T-helper 17 cell (primary cell): ENCODE results near the gene ADORA2B. TPM values are rescaled to one million over a fixed set of nuclear protein-coding genes. Genes with fewer than 3 reads are reported as not detected.

Experiments
- ATAC-seq: fragments of 150-1000 bp; cut with Tn5 transposase; 2 replicates; pipeline ENCODE4 v1.10.0; 2021; ENCODE audit warnings: mild to moderate bottlenecking, moderate library complexity
- DNase-seq, 3 donors: peaks; one replicate each; pipeline versions ENCODE4 v3.0.0 to v3.0.0-alpha.2; 2020 to 2021
- H3K9me3 ChIP-seq: one replicate; pipeline ENCODE4 v1.7.0; 2013; ENCODE audit warnings: low read length, mild to moderate bottlenecking; ENCODE audit not compliant: control insufficient read depth, poor library complexity, severe bottlenecking
- H3K27ac Mint-ChIP-seq: one replicate; pipeline ENCODE4 v1.8.0; 2022; ENCODE audit warnings: mild to moderate bottlenecking, moderate library complexity, mixed read lengths
- H3K27me3 Mint-ChIP-seq: one replicate; pipeline ENCODE4 v1.8.0; 2022; ENCODE audit warnings: mixed read lengths
- H3K36me3 Mint-ChIP-seq: one replicate; pipeline ENCODE4 v1.8.0; 2022; ENCODE audit warnings: low read depth, mixed read lengths
- H3K4me1 Mint-ChIP-seq: one replicate; pipeline ENCODE4 v1.8.0; 2022; ENCODE audit warnings: mild to moderate bottlenecking, mixed read lengths
- H3K4me3 Mint-ChIP-seq: one replicate; pipeline ENCODE4 v1.8.0; 2022; ENCODE audit warnings: mild to moderate bottlenecking, moderate library complexity, mixed read lengths
- total RNA-seq, 4 donors: library from RNA in 2 of 4; stranded (reverse) in 2 of 4; gene quantifications; one replicate each; pipeline ENCODE4 v1.2.3 and lab custom pipeline; 2022 to 2026

Gene ADORA2B
- total RNA-seq, 2 donors from 2014 or later = 0.76 TPM; not detected in 1

- H3K4me1 Mint-ChIP-seq = peaks cover 25% of the 10 kb centered on the region
- DNase-seq = no peak
- no peak overlapping the region for H3K4me3 Mint-ChIP-seq
- H3K36me3 Mint-ChIP-seq = peaks cover 8% of the 10 kb centered on the region
- peak overlapping the region; percentile 24 for H3K27ac Mint-ChIP-seq
- H3K27me3 Mint-ChIP-seq = no peaks in the 10 kb centered on the region
- no peak for ATAC-seq
- no peaks in the 10 kb centered on the region for H3K9me3 ChIP-seq
Measured at GRCh38 chr17:15996322-15996721, 51.4 kb downstream of the ADORA2B start.

- Mint-ChIP-seq H3K4me3 (peak overlapping the region; percentile 94), H3K27me3 (no peaks in the 10 kb centered on the region), H3K36me3 (peaks cover 12% of the 10 kb centered on the region), H3K4me1 (peaks cover 31% of the 10 kb centered on the region), H3K27ac (peak overlapping the region; percentile 91)
- DNase-seq (no peak), ATAC-seq (no peak)
- no peaks in the 10 kb centered on the region for H3K9me3 ChIP-seq
Measured at GRCh38 chr17:15998031-15998562, 53.2 kb downstream of the ADORA2B start.

- DNase-seq (peak; percentile 81 to 82 (median 82)), ATAC-seq (peak; percentile 91)
- no peaks in the 10 kb centered on the region for H3K9me3 ChIP-seq
- peak within 1 kb of the TSS; percentile 94 for H3K4me3 Mint-ChIP-seq
- peaks cover 16% of the 10 kb centered on the region for H3K36me3 Mint-ChIP-seq
- no peaks in the 10 kb centered on the region for H3K27me3 Mint-ChIP-seq
- H3K27ac Mint-ChIP-seq = peak within 1 kb of the TSS; percentile 91
- peaks cover 32% of the 10 kb centered on the region for H3K4me1 Mint-ChIP-seq
Measured at GRCh38 chr17:15999141-15999973, 54.4 kb downstream of the ADORA2B start, which contains the start of the genes TTC19 and ZSWIM7. TTC19 (plus strand) TSS chr17:15999824; CDS start chr17:15999849, 25 bp downstream. ZSWIM7 (minus strand) TSS chr17:15999704; CDS start chr17:15999594, 110 bp downstream.

- peak overlapping the region; percentile 94 for H3K4me3 Mint-ChIP-seq
- ATAC-seq = peak; percentile 34
- peaks cover 17% of the 10 kb centered on the region for H3K36me3 Mint-ChIP-seq
- DNase-seq = peak in 1 of 3 donors; percentile 39
- H3K27ac Mint-ChIP-seq = peak overlapping the region; percentile 80
- peaks cover 34% of the 10 kb centered on the region for H3K4me1 Mint-ChIP-seq
- no peaks in the 10 kb centered on the region for H3K9me3 ChIP-seq
- H3K27me3 Mint-ChIP-seq = no peaks in the 10 kb centered on the region
Measured at GRCh38 chr17:15999974-16000827, 55.3 kb downstream of the ADORA2B start.

- Mint-ChIP-seq H3K27ac (peak overlapping the region; percentile 80), H3K4me3 (peak overlapping the region; percentile 94), H3K36me3 (peaks cover 19% of the 10 kb centered on the region), H3K4me1 (peaks cover 38% of the 10 kb centered on the region), H3K27me3 (no peaks in the 10 kb centered on the region)
- ATAC-seq (no peak), DNase-seq (no peak)
- no peaks in the 10 kb centered on the region for H3K9me3 ChIP-seq
Measured at GRCh38 chr17:16001226-16001897, 56.4 kb downstream of the ADORA2B start.

GRCh38 chr17:16002708-16003260, 57.9 kb downstream of the ADORA2B start:
- peaks cover 20% of the 10 kb centered on the region for H3K36me3 Mint-ChIP-seq
- no peaks in the 10 kb centered on the region for H3K9me3 ChIP-seq
- peak overlapping the region; percentile 80 for H3K27ac Mint-ChIP-seq
- ATAC-seq = no peak
- no peaks in the 10 kb centered on the region for H3K27me3 Mint-ChIP-seq
- H3K4me1 Mint-ChIP-seq = peaks cover 39% of the 10 kb centered on the region
- DNase-seq = no peak
- no peak overlapping the region for H3K4me3 Mint-ChIP-seq

GRCh38 chr17:16003841-16004240, 58.9 kb downstream of the ADORA2B start:
- Mint-ChIP-seq H3K36me3 (peaks cover 28% of the 10 kb centered on the region), H3K27ac (peak overlapping the region; percentile 80), H3K4me1 (peaks cover 44% of the 10 kb centered on the region), H3K4me3 (peak overlapping the region; percentile 5), H3K27me3 (no peaks in the 10 kb centered on the region)
- DNase-seq (no peak), ATAC-seq (no peak)
- H3K9me3 ChIP-seq = no peaks in the 10 kb centered on the region

GRCh38 chr17:16005636-16006035, 60.7 kb downstream of the ADORA2B start:
- H3K27ac Mint-ChIP-seq = peak overlapping the region; percentile 51
- H3K27me3 Mint-ChIP-seq = no peaks in the 10 kb centered on the region
- peaks cover 26% of the 10 kb centered on the region for H3K36me3 Mint-ChIP-seq
- no peak overlapping the region for H3K4me3 Mint-ChIP-seq
- DNase-seq (no peak), ATAC-seq (no peak)
- no peaks in the 10 kb centered on the region for H3K9me3 ChIP-seq
- H3K4me1 Mint-ChIP-seq = peaks cover 36% of the 10 kb centered on the region

- no peak overlapping the region for H3K4me3 Mint-ChIP-seq
- no peaks in the 10 kb centered on the region for H3K9me3 ChIP-seq
- peaks cover 20% of the 10 kb centered on the region for H3K36me3 Mint-ChIP-seq
- ATAC-seq = no peak
- H3K27me3 Mint-ChIP-seq = no peaks in the 10 kb centered on the region
- no peak overlapping the region for H3K27ac Mint-ChIP-seq
- H3K4me1 Mint-ChIP-seq = peaks cover 30% of the 10 kb centered on the region
- no peak for DNase-seq
Measured at GRCh38 chr17:16007439-16007838, 62.5 kb downstream of the ADORA2B start.

- Mint-ChIP-seq H3K27ac (no peak overlapping the region), H3K4me1 (peaks cover 16% of the 10 kb centered on the region), H3K36me3 (peaks cover 2% of the 10 kb centered on the region), H3K27me3 (no peaks in the 10 kb centered on the region), H3K4me3 (no peak overlapping the region)
- ATAC-seq = no peak
- no peak for DNase-seq
- no peaks in the 10 kb centered on the region for H3K9me3 ChIP-seq
Measured at GRCh38 chr17:16013943-16014407, 69.0 kb downstream of the ADORA2B start.

- H3K27me3 Mint-ChIP-seq = no peaks in the 10 kb centered on the region
- H3K4me1 Mint-ChIP-seq = peaks cover 18% of the 10 kb centered on the region
- peaks cover 2% of the 10 kb centered on the region for H3K36me3 Mint-ChIP-seq
- DNase-seq (no peak), ATAC-seq (no peak)
- H3K4me3 Mint-ChIP-seq = no peak overlapping the region
- H3K27ac Mint-ChIP-seq = peak overlapping the region; percentile 43
- H3K9me3 ChIP-seq = no peaks in the 10 kb centered on the region
Measured at GRCh38 chr17:16019347-16019746, 74.4 kb downstream of the ADORA2B start.

- peaks cover 27% of the 10 kb centered on the region for H3K4me1 Mint-ChIP-seq
- ATAC-seq (no peak), DNase-seq (no peak)
- H3K27ac Mint-ChIP-seq = no peak overlapping the region
- peaks cover 4% of the 10 kb centered on the region for H3K36me3 Mint-ChIP-seq
- H3K27me3 Mint-ChIP-seq = no peaks in the 10 kb centered on the region
- H3K9me3 ChIP-seq = no peaks in the 10 kb centered on the region
- no peak overlapping the region for H3K4me3 Mint-ChIP-seq
Measured at GRCh38 chr17:16023881-16024280, 79.0 kb downstream of the ADORA2B start.
